GM12864 (cell line): ENCODE measurements around the gene HCK.

Experiments
- DNase-seq: peaks from one replicate; pipeline ENCODE4 v3.0.0-alpha.2; 2011; ENCODE audit warnings: low read depth
- H3K4me3 ChIP-seq: 2 replicates; pipeline ENCODE4 v1.5.1; 2011; ENCODE audit warnings: mild to moderate bottlenecking, low read depth, low read length, control low read depth
- TF ChIP-seq, protein P1 (sequence below): IDR thresholded peaks from 2 replicates; pipeline ENCODE4 v1.5.1; 2011; ENCODE audit warnings: low read depth, mild to moderate bottlenecking, moderate library complexity, low read length, control low read depth, inconsistent platforms; ENCODE audit errors: missing control alignments

Gene HCK

DNA sequence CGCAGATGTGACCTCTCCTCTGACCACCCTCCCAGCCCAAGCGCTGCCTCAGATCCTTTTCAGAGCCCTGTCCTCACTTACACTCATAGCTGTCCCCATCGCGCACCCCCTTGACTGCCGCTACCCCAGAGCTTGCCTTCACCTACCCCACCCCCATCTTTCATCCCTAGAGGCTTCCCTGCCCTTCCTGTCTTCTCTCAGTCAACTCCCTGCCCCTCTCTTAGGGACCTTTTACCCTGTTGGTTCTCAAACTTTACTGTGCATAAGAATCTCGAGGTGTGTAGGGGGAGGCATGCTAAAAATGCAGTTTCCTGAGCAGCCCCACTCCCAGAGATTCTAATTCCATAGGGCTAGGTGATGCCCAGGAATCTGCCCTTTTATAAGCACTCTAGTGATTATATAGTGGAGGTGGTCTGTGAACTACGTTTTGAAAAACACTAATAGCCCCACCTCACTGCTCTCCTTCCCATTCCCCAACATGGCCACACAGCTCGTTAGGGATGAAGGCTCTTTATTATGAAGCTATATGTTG lies 58.2 kb downstream of the HCK start:
- H3K4me3 ChIP-seq, result peak overlapping the region; percentile 79
- DNase-seq, result no peak
- TF ChIP-seq, protein P1, sequence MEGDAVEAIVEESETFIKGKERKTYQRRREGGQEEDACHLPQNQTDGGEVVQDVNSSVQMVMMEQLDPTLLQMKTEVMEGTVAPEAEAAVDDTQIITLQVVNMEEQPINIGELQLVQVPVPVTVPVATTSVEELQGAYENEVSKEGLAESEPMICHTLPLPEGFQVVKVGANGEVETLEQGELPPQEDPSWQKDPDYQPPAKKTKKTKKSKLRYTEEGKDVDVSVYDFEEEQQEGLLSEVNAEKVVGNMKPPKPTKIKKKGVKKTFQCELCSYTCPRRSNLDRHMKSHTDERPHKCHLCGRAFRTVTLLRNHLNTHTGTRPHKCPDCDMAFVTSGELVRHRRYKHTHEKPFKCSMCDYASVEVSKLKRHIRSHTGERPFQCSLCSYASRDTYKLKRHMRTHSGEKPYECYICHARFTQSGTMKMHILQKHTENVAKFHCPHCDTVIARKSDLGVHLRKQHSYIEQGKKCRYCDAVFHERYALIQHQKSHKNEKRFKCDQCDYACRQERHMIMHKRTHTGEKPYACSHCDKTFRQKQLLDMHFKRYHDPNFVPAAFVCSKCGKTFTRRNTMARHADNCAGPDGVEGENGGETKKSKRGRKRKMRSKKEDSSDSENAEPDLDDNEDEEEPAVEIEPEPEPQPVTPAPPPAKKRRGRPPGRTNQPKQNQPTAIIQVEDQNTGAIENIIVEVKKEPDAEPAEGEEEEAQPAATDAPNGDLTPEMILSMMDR, result no peak

DNA sequence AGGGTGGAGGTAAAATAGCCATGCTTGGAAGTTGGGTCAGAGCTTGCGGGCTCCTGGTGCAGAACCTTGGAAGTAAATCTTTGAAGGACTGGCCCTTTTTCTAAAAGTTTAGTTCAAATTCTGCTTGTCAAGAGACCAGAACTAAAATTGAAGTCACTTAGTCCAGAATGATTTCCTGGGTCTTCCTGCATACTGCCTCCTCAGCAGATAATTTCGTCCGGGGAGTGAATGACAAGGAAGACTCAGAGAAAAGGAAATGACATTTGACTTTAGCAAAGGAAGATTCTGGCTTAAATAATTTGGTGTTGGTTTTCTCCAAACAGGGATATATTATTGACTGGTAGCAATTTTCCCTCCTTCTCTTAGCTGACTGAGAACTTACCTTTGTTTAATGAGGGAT lies 58.7 kb downstream of the HCK start:
- H3K4me3 ChIP-seq, result peak overlapping the region; percentile 79
- TF ChIP-seq, protein P1, result no peak

DNA sequence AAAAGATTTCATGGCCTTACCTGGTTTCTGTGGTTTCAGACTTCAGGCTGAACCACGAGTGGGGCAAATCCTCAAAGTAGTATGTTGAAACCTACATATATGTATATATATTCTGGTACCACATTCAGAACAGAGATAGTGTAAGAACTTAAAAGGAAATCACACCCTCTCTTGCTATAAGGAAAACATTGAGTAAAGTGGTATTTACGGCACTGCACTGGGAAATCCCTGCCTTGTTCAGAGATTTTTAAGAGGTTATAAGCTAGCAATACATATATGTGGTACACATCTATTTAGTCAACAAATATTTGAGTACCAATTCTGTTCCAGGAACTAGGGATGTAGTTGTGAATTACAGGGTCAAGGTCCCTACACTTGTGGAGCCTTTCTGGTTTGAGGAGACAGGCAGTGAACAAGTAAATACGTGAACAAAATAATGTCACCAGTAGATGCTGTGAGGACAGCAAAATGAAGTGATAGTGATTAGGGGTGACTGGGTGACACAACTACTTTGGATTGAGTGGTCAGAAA lies 59.2 kb downstream of the HCK start:
- H3K4me3 ChIP-seq, result no peak overlapping the region
- DNase-seq, result no peak
- TF ChIP-seq, protein P1, result no peak

More for the DNA sequence above, 58.7 kb downstream of the HCK start:
- DNase-seq, result no peak

DNA sequence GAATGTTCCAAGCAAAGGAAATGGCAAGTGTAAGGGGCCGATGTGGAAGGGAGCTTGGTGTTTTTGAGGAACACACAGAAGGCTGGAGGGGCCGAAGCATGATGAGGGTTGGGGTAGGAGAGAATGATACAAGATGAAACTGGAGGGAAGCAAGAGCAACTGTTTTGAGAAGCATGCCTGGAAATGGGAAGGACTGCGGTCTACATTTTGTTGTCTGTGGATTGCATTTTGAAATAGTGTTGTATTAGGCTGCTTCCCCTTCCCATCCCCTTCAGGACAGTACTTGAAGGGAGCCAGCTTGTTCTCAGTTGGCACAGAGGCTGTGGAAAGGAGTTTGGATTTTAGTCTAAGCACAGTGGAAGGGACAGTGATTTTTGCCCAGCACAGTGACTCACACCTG lies 59.7 kb downstream of the HCK start:
- TF ChIP-seq, protein P1, result no peak
- DNase-seq, result no peak
- H3K4me3 ChIP-seq, result no peak overlapping the region

DNA sequence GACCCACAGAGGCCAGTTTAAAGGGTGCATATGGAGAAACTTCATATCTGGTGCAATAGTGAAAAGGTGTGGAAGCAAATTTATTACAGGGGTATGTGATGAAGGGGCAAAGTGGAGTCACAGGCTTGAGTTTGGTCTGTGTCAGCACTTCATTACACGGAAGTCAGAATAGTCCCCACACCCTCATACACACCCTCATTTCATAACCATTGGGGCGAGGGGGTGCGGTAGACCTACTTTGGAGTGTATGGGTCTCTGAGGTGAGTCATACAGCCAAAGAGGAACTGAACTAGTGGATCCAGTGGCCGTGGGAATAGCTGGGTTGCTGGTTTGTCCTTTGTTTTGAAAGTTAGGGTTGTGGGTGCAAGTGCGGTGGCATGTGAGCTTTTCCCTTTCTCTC lies 60.8 kb downstream of the HCK start:
- no peak overlapping the region for H3K4me3 ChIP-seq
- TF ChIP-seq, protein P1, result no peak
- DNase-seq, result no peak

DNA sequence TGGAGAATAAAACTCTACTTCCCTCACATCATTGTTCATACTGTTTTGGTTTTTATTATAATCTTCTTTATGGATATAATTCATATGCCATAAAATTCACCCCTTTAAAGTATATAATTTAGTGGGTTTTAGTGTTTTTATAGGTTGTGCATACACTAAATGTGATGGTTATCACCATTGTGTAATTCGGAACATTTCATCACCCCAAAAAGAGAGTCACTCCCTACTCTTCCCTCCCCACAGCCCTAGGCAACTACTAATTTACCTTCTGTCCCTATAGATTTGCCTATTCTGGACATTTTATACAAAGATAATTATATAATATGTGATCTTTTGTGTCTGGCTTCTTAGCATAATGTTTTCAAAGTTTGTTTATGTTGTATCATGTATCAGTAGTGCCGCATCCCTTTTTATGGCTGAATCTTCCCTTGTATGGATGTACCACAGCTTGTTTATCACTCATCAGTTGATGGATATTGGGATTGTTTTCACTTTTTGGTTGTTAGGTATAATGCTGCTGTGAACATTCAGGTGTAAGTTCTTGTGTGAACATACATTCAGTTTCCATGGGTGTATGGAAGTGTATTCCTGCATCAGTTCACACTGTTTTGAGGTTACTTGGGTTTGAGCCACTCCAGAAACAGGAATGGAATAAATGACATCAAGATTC lies 61.7 kb downstream of the HCK start:
- no peak for DNase-seq
- TF ChIP-seq, protein P1, result no peak
- no peak overlapping the region for H3K4me3 ChIP-seq
